CD4-positive, alpha-beta T cell treated with Interleukin-17A for 1 hour (primary cell): ENCODE results near the gene PNCK.

Source experiments
- DNase-seq: peaks from one replicate; pipeline ENCODE4 v3.0.0-alpha.2; 2020

PNCK gene

DNA sequence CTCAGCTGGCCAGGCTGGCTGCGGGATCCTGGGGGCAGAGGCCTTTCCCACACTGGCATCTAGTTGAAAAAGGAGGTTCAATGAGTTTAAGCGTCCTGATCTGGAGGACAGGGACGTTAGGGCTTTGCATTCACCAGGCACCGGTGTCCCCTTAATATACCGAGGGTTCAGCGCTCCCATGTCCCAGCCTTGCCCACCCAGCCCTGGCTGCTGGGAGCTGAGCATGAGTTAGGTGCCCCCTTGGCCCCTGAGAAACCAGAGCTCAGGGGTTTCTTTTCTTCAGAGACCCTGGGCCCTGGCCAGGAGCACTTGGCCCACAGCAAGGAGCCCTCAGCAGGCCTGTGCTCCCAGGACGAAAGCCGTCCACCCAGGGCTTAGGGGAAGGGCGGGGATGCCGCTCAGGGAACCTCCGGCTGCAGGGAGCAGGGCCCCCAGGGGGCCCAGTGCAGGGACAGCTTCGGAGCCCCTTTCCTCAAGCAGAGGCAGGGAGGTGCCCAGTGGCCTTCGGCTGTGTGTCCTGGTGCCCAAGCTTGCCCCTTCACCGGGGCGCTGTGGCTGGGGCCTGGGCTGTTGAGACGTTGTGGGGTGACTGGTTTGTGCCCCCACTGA, 47.5 kb downstream of the PNCK start:
- DNase-seq, result no peak

DNA sequence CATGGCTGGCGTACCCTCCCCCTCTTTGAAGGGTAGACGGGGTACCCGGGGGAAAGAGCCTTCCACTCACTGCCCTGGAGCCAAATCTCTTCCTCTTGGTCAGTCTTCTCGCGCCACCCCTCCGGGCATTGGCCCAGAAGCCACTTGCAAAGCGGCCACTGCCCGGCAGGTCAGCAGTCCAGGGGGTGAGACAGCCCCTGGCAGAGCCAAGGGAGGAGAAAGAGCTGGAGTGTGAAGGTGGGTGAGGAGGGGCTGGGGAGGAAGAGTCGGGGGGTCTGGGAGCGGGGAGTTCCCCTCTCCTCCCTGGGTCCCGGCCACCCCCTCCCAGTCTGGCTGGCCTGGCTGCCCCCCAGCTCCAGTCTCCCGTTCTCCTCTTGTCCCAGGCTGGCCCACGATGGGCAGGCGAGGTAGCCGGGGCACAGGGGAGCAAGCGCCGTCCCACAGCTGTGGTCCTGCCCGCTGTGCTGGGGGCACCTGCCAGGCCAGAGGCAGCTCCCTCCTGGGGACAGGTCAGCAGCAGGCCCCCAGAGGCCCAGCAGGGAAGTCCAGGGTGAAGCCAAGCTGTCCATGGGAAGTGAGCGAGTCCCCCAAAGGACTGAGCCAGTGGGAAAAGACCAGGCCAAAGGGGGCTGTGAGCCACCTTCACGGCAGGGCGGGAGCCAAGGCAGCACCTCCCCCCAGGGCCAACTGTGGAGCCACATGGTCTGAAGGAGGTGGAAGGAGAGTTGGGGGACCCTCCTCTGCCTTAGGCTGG, 48.2 kb downstream of the PNCK start:
- DNase-seq, result no peak

DNA sequence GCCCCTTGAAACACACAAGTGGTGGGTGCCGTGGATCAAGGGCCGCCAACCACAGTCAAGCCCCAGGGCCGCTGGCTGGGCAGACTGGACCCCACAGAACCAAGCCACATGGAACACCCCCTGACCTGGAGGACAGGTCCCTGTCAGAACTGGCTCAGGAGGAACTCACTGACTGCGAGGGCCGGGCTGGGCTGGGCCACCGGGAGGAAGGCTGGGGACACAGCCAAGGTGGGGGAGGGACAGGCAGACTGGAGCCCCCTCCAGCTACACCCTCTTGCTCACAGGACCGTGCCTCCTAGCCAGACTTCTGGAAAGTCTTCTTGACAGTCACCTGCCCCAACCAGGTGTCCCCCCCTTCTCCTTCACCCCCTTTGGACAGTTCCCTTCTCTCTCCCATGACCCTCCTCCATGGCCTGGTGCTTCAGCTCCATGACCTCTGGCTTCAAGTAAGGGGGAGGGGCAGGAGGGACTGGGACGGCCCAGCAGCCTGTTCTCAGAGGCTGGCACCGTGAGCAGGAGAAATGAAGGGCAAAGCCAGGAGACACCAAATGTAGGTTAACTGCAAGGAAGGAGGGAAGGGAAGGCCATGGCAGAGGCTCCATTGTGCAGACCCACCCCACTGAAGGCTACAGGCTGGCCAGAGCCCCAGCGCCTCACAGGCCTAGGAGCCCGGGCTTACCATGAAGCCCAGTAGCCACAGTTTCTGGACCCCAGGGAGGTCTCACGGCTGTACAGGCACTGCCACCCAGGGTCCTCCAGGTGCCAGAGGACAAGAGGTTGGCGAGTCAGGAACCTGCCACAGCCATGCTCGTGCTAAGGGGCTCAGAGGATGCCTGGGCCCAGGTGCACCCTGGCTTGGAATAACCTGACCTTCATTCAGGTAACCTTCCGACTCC, 49.2 kb downstream of the PNCK start:
- DNase-seq, result no peak

DNA sequence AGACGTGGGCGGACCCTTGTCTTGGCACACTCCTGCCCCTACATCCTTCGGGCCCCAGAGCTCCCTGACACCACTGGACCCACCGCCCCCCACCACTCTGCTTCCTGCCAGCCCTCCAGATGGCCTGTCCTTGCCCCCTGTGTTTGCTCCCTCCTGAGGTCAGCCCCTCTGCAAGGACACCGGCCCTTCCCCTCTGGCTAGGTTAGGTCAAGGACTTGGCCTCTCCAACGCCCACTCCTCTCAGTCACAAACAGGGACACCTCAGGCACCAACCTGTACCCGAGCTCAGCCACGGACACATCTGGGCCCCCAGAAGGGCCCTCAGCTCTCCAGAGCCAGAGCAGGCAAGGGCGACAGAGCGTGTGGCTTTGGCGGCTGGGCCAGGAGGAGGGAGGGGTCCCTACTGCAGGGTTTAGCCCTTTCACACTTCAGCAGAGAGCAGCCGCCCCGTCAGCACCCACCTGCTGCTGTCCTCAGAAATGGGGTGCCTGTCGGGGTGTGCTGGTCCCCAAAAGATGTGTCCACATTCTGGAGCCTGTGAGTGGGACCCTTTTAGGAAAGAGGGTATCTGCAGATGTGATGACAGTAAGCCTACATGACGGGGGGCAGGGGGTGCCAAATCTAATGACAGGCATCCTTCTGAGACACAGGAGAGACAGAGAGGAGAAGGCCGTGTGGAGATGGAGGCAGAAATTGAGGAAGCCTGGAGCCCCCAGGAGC, 50.1 kb downstream of the PNCK start:
- DNase-seq, result no peak

DNA sequence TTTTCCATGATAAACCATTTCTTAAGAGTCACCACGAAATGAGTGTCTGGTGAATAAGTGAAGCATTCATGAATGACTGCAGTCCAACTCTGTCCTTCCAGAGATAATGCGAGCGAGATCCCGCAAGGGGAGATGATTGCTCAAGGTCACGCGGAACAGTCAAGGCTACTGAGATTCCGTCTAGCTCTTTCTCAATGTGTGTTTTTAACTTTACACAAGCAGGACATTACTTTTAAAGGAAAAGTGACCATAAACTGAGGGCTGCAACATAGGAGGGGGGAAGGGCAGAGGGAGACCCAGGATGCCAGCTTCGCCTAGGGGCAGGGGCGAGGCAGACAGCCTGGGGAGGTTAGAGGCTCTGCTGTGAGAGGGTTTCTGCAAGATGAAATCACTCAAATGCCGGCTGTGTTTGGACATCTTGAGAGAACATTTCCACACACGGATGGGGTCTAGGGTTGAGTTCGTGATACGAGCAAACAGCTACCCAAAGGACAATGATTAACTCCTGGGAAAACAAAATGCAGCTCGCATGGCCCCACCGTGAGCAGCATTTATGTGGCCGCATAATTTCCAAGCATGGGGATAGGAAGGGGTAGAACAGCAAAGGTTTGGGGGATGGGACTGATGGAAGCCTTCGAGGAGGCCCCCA, 50.8 kb downstream of the PNCK start:
- DNase-seq, result no peak

DNA sequence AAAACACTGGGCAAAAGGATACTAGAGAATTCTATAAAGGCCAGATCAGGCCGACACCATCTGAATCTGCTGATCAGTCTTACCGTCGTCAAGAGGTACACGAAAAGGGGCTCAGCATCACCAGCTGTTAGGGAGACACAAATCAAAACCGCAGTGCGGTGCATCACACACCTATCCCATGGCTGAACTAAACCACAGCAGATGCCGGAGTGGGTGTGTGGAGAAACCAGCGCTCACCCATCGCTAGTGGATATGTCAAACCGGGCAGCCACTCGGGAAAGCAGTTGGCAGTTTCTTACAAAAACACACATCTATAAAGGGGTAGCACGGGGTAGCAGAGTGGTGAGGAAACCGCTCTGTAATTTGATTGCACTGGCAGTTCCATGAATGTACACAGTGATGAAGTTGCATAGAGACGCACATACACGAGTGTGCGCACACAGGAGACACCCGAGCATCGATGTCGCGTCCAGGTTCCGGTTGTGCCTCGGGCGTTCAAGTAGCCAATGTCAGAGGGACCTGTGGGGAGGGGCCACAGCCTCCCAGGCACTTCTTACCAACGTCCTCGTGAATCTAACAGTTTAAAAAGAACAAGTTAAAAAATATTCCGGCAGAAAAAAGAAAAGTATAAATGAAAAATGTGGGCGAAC, 51.5 kb downstream of the PNCK start:
- no peak for DNase-seq

DNA sequence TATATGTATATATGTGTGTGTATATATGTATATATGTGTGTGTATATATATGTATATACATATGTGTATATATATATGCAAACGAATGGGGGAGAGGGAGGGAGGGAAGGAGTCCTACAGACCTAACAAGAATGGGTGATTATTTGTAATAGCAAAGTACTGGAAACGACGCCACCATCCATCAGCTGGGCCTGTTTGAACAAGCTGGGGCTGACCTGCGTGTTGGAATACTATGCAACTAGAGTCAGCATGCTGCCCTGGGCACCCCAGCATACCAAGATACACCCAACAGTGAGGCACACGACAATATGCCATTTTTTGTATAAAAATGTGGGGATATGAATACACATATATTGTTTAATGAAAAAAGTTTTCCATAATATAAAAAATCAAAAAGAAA, 53.0 kb downstream of the PNCK start:
- DNase-seq, result no peak
